K562 (cell line): ENCODE results near the gene NAV2. TPM values are rescaled to one million over a fixed set of nuclear protein-coding genes. Genes with fewer than 3 reads are reported as not detected.

Experiments used
- ATAC-seq: fragments of 200-7000 bp; cut with Tn5 transposase; 3 replicates; pipeline ENCODE4 v1.9.1; 2020; ENCODE audit warnings: moderate library complexity
- BruUV-seq: library from RNA; stranded (reverse); fragments of 400-500 nt; replicated peaks from 2 replicates; lab custom pipeline; 2021; lab: Mats Ljungman, UMichigan
- CTCF ChIA-PET: fragments of 300-600 bp; formaldehyde crosslinking; extraction: SDS; loops from one replicate; lab custom pipeline; 2021; ENCODE audit warnings: low intra/inter-chr PET ratio; lab: Yijun Ruan, JAX
- POLR2A ChIA-PET: fragments of 300-600, 350-650 bp; sonication (Branson Sonifier 250); formaldehyde crosslinking; extraction: SDS; loops from one replicate; lab custom pipeline; 2021; ENCODE audit warnings: antibody characterized with exemption, inconsistent platforms; lab: Yijun Ruan, JAX
- DNase-seq, 4 experiments: peaks; one replicate each; pipeline versions ENCODE4 v3.0.0 to v3.0.0-alpha.2; 2011 to 2018; ENCODE audit warnings: low spot score in 3 of 4, mixed read lengths in 3 of 4; ENCODE audit errors: extremely low read depth in 1 of 4
- FAIRE-seq: peaks from 2 replicates; lab custom pipeline; 2011; peaks lifted over from hg19 to GRCh38; lab: Jason Lieb, UNC
- H2AFZ ChIP-seq: 2 replicates; pipeline ENCODE4 v1.6.0; 2011; ENCODE audit warnings: low read depth, low read length, control low read depth, inconsistent platforms
- H3K27ac ChIP-seq: fragments of 200-600 bp; 3 replicates; pipeline ENCODE4 v1.8.0; 2011; ENCODE audit warnings: low read depth, mild to moderate bottlenecking, control low read depth, inconsistent platforms, low read length, moderate library complexity, mixed read lengths; ENCODE audit errors: extremely low read depth
- H3K27me3 ChIP-seq, 2 experiments: fragments of 300-600 bp in 1 of 2; 2 replicates in 1 of 2; 3 replicates in 1 of 2; pipeline versions ENCODE4 v1.6.0 to v1.8.0; 2011; ENCODE audit warnings: inconsistent platforms in 2 of 2, low read length in 2 of 2, mild to moderate bottlenecking in 1 of 2, mixed read lengths in 1 of 2, moderate library complexity in 1 of 2; ENCODE audit not compliant: control insufficient read depth in 2 of 2, insufficient read depth in 2 of 2
- H3K36me3 ChIP-seq: fragments of 300-600 bp; 3 replicates; pipeline ENCODE4 v1.8.0; 2011; ENCODE audit warnings: mild to moderate bottlenecking, low read length, inconsistent platforms; ENCODE audit not compliant: control insufficient read depth, insufficient read depth
- H3K4me1 ChIP-seq, 2 experiments: fragments of 200-600 bp in 1 of 2; replicated peaks in 1 of 2; 2 replicates in 1 of 2; 3 replicates in 1 of 2; pipeline versions ENCODE4 v1.5.1 to v1.8.0; 2011; ENCODE audit warnings: inconsistent platforms in 2 of 2, low read length in 2 of 2, mild to moderate bottlenecking in 1 of 2, mixed read lengths in 1 of 2, moderate library complexity in 1 of 2; ENCODE audit not compliant: control insufficient read depth in 2 of 2, insufficient read depth in 2 of 2
- H3K4me2 ChIP-seq: 2 replicates; pipeline ENCODE4 v1.6.1; 2011; ENCODE audit warnings: low read length, control low read depth, inconsistent platforms, mixed read lengths; ENCODE audit not compliant: insufficient read depth
- H3K4me3 ChIP-seq: fragments of 200-600 bp; sonication (generic), shearing (Covaris generic); 2 replicates; pipeline ENCODE4 v1.5.1; 2016; ENCODE audit warnings: control low read depth, inconsistent platforms
- H3K79me2 ChIP-seq: fragments of 200-600 bp; 3 replicates; pipeline ENCODE4 v1.8.0; 2011; ENCODE audit warnings: low read length, inconsistent platforms; ENCODE audit not compliant: control insufficient read depth, insufficient read depth
- H3K9ac ChIP-seq, 2 experiments: 2 replicates each; pipeline versions ENCODE4 v1.6.0 to v1.6.1; 2011; ENCODE audit warnings: low read depth in 2 of 2, low read length in 2 of 2, control low read depth in 1 of 2, inconsistent platforms in 1 of 2, mild to moderate bottlenecking in 1 of 2, mixed read lengths in 1 of 2; ENCODE audit not compliant: insufficient read depth in 1 of 2
- H3K9me1 ChIP-seq: one replicate; pipeline ENCODE4 v1.6.0; 2011; ENCODE audit warnings: inconsistent platforms, mild to moderate bottlenecking, low read length, moderate library complexity; ENCODE audit not compliant: control insufficient read depth, insufficient read depth
- H3K9me3 ChIP-seq: replicated peaks from 2 replicates; pipeline ENCODE4 v1.5.1; 2011; ENCODE audit warnings: low read depth, low read length, inconsistent platforms; ENCODE audit not compliant: control insufficient read depth, insufficient read depth
- H4K20me1 ChIP-seq: replicated peaks from 2 replicates; pipeline ENCODE4 v1.6.1; 2011; ENCODE audit warnings: low read length, inconsistent platforms, mixed read lengths; ENCODE audit not compliant: control insufficient read depth, insufficient read depth
- CTBP1 ChIP-seq: fragments of 450-650 bp; IDR thresholded peaks from 2 replicates; pipeline ENCODE4 v1.6.1; 2016; ENCODE audit warnings: borderline replicate concordance
- JUN ChIP-seq, 2 experiments: sonication (generic) in 1 of 2; formaldehyde crosslinking in 1 of 2; IDR thresholded peaks; 2 replicates each; pipeline versions ENCODE4 v1.6.1 to v1.8.0; 2012 to 2022; ENCODE audit warnings: borderline replicate concordance in 2 of 2, mild to moderate bottlenecking in 2 of 2, improper control_type of control experiment in 1 of 2, low read depth in 1 of 2, low read length in 1 of 2, missing genetic modification reagents in 1 of 2
- NRF1 ChIP-seq, 2 experiments: fragments of 450-650 bp; IDR thresholded peaks in 1 of 2; conservative IDR thresholded peaks in 1 of 2; 2 replicates each; pipeline ENCODE4 v1.6.1; 2014; ENCODE audit warnings: mild to moderate bottlenecking in 2 of 2
- PHTF2 ChIP-seq: fragments of 250-450 bp; sonication (Bioruptor Pico); IDR thresholded peaks from 2 replicates; pipeline ENCODE4 v1.5.0; 2021; ENCODE audit warnings: mild to moderate bottlenecking
- PTTG1 ChIP-seq: fragments of 450-650 bp; IDR thresholded peaks from 2 replicates; pipeline ENCODE4 v1.6.1; 2016; ENCODE audit warnings: low read depth, mild to moderate bottlenecking, missing genetic modification characterization, missing compliant biosample characterization
- REST ChIP-seq, 2 experiments: fragments of 450-650 bp; formaldehyde crosslinking in 1 of 2; IDR thresholded peaks; 2 replicates each; pipeline versions ENCODE4 v1.4.0 to v1.6.1; 2014 to 2020; ENCODE audit warnings: mild to moderate bottlenecking in 2 of 2, borderline replicate concordance in 1 of 2, low read depth in 1 of 2
- SAFB ChIP-seq: fragments of 200-400 bp; formaldehyde crosslinking; IDR thresholded peaks from 2 replicates; pipeline ENCODE4 v1.6.1; 2017; ENCODE audit warnings: low read depth, low read length, borderline replicate concordance
- SETDB1 ChIP-seq: IDR thresholded peaks from one replicate; pipeline ENCODE4 v1.6.1; 2012; ENCODE audit warnings: low read length, control low read depth, inconsistent platforms
- ZBTB7A ChIP-seq: IDR thresholded peaks from 2 replicates; pipeline ENCODE4 v1.6.1; 2011; ENCODE audit warnings: low read depth, mild to moderate bottlenecking, low read length, moderate library complexity, borderline replicate concordance; ENCODE audit not compliant: control insufficient read depth
- ZKSCAN8 ChIP-seq: fragments of 200-800 bp; sonication (Bioruptor generic); IDR thresholded peaks from 2 replicates; pipeline ENCODE4 v1.6.1; 2016; ENCODE audit warnings: missing genetic modification characterization, missing compliant biosample characterization
- ZNF280A ChIP-seq: fragments of 450-650 bp; IDR thresholded peaks from 2 replicates; pipeline ENCODE4 v1.6.1; 2018; ENCODE audit warnings: mild to moderate bottlenecking, low read depth; ENCODE audit not compliant: partially characterized antibody
- WGBS: fragments of 100-300 bp; shearing (Covaris generic); methylation state at CpG from one replicate; pipeline ENCODE4 v1.1.6; 2016; ENCODE audit warnings: low coverage, mixed read lengths; ENCODE audit not compliant: insufficient coverage; ENCODE audit errors: missing lambda C conversion rate; 5-methylcytosine and 5-hydroxymethylcytosine counted together
- in situ Hi-C: fragments of 300-500 bp; cut with MboI; formaldehyde crosslinking; loops from 4 replicates; pipeline ENCODE4 v1.15.0; 2018; ENCODE audit warnings: inconsistent platforms, mixed read lengths
- intact Hi-C: fragments of 100-400 bp; cut with micrococcal nuclease; formaldehyde crosslinking; loops from 2 replicates; pipeline ENCODE4 v1.14.2; 2022
- polyA plus RNA-seq, 8 experiments: library from polyadenylated mRNA; depleted of rRNA in 4 of 8; stranded (reverse) in 5 of 8; unstranded in 3 of 8; fragments of >200 nt; fragmentation: Nextera tagmentation in 2 of 8; fragmentation: Illumina TruSeq in 1 of 8; extraction: Ambion mirVana in 2 of 8; extraction: Trizol in 1 of 8; gene quantifications; 2 replicates each; pipeline versions ENCODE4 v1.2.1 to v1.2.3, GENCODE V29; 2011 to 2014; ENCODE audit warnings: inconsistent platforms in 1 of 8, missing spikeins in 1 of 8
- total RNA-seq, 7 experiments: library from RNA; depleted of rRNA in 6 of 7; stranded (reverse); fragments of >200 nt in 6 of 7; fragmentation: Illumina TruSeq in 2 of 7; extraction: Trizol in 2 of 7; gene quantifications; 2 replicates each; pipeline versions ENCODE4 v1.2.1 to v1.2.3, GENCODE V29; 2011 to 2021; ENCODE audit warnings: low replicate concordance in 1 of 7

NAV2 gene
- total and polyA plus RNA-seq, 9 of the 15 experiments (the other 6 are each of a cell fraction or from before 2014, with no cell fraction given) = 0.03 to 0.35 (median 0.05) TPM

GRCh38 chr11:19866521-19866920 lies 153.9 kb downstream of the NAV2 start:
- intact Hi-C loops (no loop called here), in situ Hi-C loops (no loop called here)
- Histone ChIP-seq H3K36me3 (no peaks in the 10 kb centered on the region), H4K20me1 (no peaks in the 10 kb centered on the region), H3K9ac (no peak overlapping the region), H3K9me3 (no peaks in the 10 kb centered on the region), H3K9me1 (no peaks in the 10 kb centered on the region), H3K27ac (no peak overlapping the region), H3K4me1 (no peaks in the 10 kb centered on the region), H2AFZ (no peak overlapping the region), H3K27me3 (no peaks in the 10 kb centered on the region; a peak in 2 of 5 replicates), H3K4me3 (no peak overlapping the region), H3K4me2 (no peak overlapping the region), H3K79me2 (no peaks in the 10 kb centered on the region)
- no TSS peak for BruUV-seq
- no peak for DNase-seq
- no peak for FAIRE-seq
- WGBS = 0% methylated on average over 4 of the region's 4 CpGs
- POLR2A ChIA-PET = no interaction called here
- CTCF ChIA-PET = no interaction called here
- no peak for ATAC-seq
- no peak for TF ChIP-seq PTTG1 (tag)
- TF ChIP-seq ZBTB7A = no peak
- no peak for TF ChIP-seq SETDB1
- no peak for TF ChIP-seq ZKSCAN8 (CRISPR knock-in tag)
- no peak for TF ChIP-seq NRF1 (conservative IDR thresholded peaks at IDR 0.05 in 1 of 2, IDR thresholded peaks at IDR 0.05 in 1 of 2)
- TF ChIP-seq CTBP1 = no peak
- no peak for TF ChIP-seq PHTF2
- TF ChIP-seq REST (IDR thresholded peaks at IDR 0.05; ENCODE audit: borderline replicate concordance) = no peak
- TF ChIP-seq REST (CRISPR knock-in tag; IDR thresholded peaks at IDR 0.05; ENCODE audit: low read depth) = no peak
- no peak for TF ChIP-seq SAFB
- no peak for TF ChIP-seq ZNF280A
- no peak for TF ChIP-seq JUN (IDR thresholded peaks at IDR 0.05; ENCODE audit: borderline replicate concordance, low read depth, low read length)
- TF ChIP-seq JUN (CRISPR knock-in tag; IDR thresholded peaks at IDR 0.05; ENCODE audit: borderline replicate concordance) = no peak
